Measurements from ENCODE around the gene PARD6A. TPM values are rescaled to one million over a fixed set of nuclear protein-coding genes. Genes with fewer than 3 reads are reported as not detected.

PARD6A gene
- total RNA-seq, 1 experiment from 2014 or later: 4.4 TPM

GRCh38 chr16:67704110-67704509 lies 43.4 kb downstream of the PARD6A start:
- CTCF ChIA-PET: no interaction called here
- Histone ChIP-seq H3K4me1 (replicated peaks; ENCODE audit: insufficient read depth) (no peaks in the 10 kb centered on the region), H3K27me3 (ENCODE audit: insufficient read depth, low read depth) (no peaks in the 10 kb centered on the region), H3K36me3 (ENCODE audit: low read depth) (no peaks in the 10 kb centered on the region), H3K9me2 (ENCODE audit: insufficient read depth) (no peaks in the 10 kb centered on the region), H3K79me2 (ENCODE audit: low read depth) (peaks cover 26% of the 10 kb centered on the region), H3K4me3 (no peak overlapping the region), H4K20me1 (ENCODE audit: insufficient read depth) (0 out of 2 replicates have a peak, but pooled peaks cover 5% of the 10 kb centered on the region), H3K9me3 (ENCODE audit: insufficient read depth, low read depth) (0 out of 2 replicates have a peak, but pooled peaks cover 8% of the 10 kb centered on the region), H3F3A (ENCODE audit: insufficient read depth, low read depth) (0 out of 2 replicates have a peak, but pooled peaks cover 8% of the 10 kb centered on the region), H3K27ac (no peak overlapping the region), H2AFZ (no peak overlapping the region), H3K4me2 (no peak overlapping the region)
- POLR2A ChIA-PET (ENCODE audit: unreplicated experiment): interaction anchor here (0.6 kb wide), 1 partner anchor 73 kb away, joined by 3 read pairs; no protein-coding TSS in a partner anchor
- intact Hi-C loops (cut with micrococcal nuclease; ENCODE audit: unreplicated experiment): no loop called here
- BruUV-seq (replicated peaks): no TSS peak
- TF ChIP-seq EZH2 (IDR thresholded peaks at IDR 0.05; ENCODE audit: low read depth) (no peak), CTCF (conservative IDR thresholded peaks at IDR 0.05) (no peak)
- no peak for DNase-seq

GRCh38 chr16:67707210-67707609 lies 46.5 kb downstream of the PARD6A start:
- Histone ChIP-seq H3K27me3 (ENCODE audit: insufficient read depth, low read depth) (no peaks in the 10 kb centered on the region), H3K36me3 (ENCODE audit: low read depth) (no peaks in the 10 kb centered on the region), H3K4me3 (no peak overlapping the region), H3K9me2 (ENCODE audit: insufficient read depth) (no peaks in the 10 kb centered on the region), H3F3A (ENCODE audit: insufficient read depth, low read depth) (0 out of 2 replicates have a peak, but pooled peaks cover 8% of the 10 kb centered on the region), H3K79me2 (ENCODE audit: low read depth) (peaks cover 29% of the 10 kb centered on the region), H2AFZ (no peak overlapping the region), H3K27ac (no peak overlapping the region), H4K20me1 (ENCODE audit: insufficient read depth) (0 out of 2 replicates have a peak, but pooled peaks cover 6% of the 10 kb centered on the region), H3K4me2 (no peak overlapping the region), H3K4me1 (replicated peaks; ENCODE audit: insufficient read depth) (no peaks in the 10 kb centered on the region), H3K9me3 (ENCODE audit: insufficient read depth, low read depth) (no peaks in the 10 kb centered on the region)
- no TSS peak for BruUV-seq (replicated peaks)
- POLR2A ChIA-PET (ENCODE audit: unreplicated experiment): no interaction called here
- DNase-seq: no peak
- TF ChIP-seq CTCF (conservative IDR thresholded peaks at IDR 0.05) (no peak), EZH2 (IDR thresholded peaks at IDR 0.05; ENCODE audit: low read depth) (no peak)
- intact Hi-C loops (cut with micrococcal nuclease; ENCODE audit: unreplicated experiment): no loop called here
- CTCF ChIA-PET: no interaction called here

- Histone ChIP-seq H3K36me3 (ENCODE audit: low read depth) (no peaks in the 10 kb centered on the region), H2AFZ (no peak overlapping the region), H3K27ac (no peak overlapping the region), H3F3A (ENCODE audit: insufficient read depth, low read depth) (0 out of 2 replicates have a peak, but pooled peaks cover 8% of the 10 kb centered on the region), H3K27me3 (ENCODE audit: insufficient read depth, low read depth) (no peaks in the 10 kb centered on the region), H3K9me3 (ENCODE audit: insufficient read depth, low read depth) (no peaks in the 10 kb centered on the region), H3K4me2 (no peak overlapping the region), H3K79me2 (ENCODE audit: low read depth) (peaks cover 27% of the 10 kb centered on the region), H3K4me1 (replicated peaks; ENCODE audit: insufficient read depth) (no peaks in the 10 kb centered on the region), H3K9me2 (ENCODE audit: insufficient read depth) (no peaks in the 10 kb centered on the region), H4K20me1 (ENCODE audit: insufficient read depth) (0 out of 2 replicates have a peak, but pooled peaks cover 6% of the 10 kb centered on the region), H3K4me3 (no peak overlapping the region)
- intact Hi-C loops (cut with micrococcal nuclease; ENCODE audit: unreplicated experiment): no loop called here
- no TSS peak for BruUV-seq (replicated peaks)
- DNase-seq: no peak
- POLR2A ChIA-PET (ENCODE audit: unreplicated experiment): no interaction called here
- CTCF ChIA-PET: no interaction called here
- no peak for TF ChIP-seq EZH2 (IDR thresholded peaks at IDR 0.05; ENCODE audit: low read depth)
- no peak for TF ChIP-seq CTCF (conservative IDR thresholded peaks at IDR 0.05)
These were observed 47.0 kb downstream of the PARD6A start for GRCh38 chr16:67707790-67708189.
